Hematopoietic multipotent progenitor cell treated with erythropoietin and hydrocortisone succinate and interleukin-3 and kit ligand, for 4 days (in vitro differentiated cells): ENCODE measurements around the gene NPEPPS.

Experiments
- DNase-seq: peaks from one replicate; pipeline ENCODE4 v3.0.0-alpha.2; 2015

The NPEPPS gene

DNA sequence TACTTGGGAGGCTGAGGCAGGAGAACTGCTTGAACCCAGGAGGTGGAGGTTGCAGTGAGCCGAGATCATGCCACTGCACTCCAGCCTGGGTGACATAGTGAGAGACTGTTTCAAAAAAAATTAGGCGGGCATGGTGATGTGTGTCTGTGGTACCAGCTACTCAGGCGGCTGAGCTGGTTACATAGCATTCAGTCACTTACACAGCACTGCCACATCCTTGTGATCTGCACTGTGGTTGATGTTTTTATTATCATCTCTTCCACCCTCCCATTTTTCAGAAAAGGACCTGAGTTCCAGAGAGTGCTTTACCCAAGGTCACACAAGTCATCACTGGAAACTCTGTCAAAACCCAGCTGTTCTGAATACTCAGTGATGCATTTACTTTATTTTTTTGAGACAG, 104.0 kb downstream of the NPEPPS start:
- DNase-seq: no peak

DNA sequence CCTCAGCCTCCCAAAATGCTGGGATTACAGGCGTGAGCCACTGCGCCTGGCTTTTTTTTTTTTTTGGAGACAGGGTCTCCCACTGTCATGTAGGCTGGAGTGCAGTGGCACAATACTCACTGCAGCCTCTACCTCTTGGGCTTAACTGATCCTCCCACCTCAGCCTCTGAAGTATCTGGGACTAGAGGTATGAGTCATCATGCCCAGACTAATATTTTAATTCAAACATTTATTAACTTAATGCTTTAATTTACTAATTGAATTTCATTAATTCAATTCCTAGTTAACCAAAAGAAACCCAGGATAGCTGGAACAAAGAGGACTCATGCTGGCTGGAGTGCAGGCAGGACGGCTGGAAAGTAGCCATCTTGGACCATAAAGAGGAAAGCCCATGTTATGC, 104.8 kb downstream of the NPEPPS start:
- DNase-seq: no peak

DNA sequence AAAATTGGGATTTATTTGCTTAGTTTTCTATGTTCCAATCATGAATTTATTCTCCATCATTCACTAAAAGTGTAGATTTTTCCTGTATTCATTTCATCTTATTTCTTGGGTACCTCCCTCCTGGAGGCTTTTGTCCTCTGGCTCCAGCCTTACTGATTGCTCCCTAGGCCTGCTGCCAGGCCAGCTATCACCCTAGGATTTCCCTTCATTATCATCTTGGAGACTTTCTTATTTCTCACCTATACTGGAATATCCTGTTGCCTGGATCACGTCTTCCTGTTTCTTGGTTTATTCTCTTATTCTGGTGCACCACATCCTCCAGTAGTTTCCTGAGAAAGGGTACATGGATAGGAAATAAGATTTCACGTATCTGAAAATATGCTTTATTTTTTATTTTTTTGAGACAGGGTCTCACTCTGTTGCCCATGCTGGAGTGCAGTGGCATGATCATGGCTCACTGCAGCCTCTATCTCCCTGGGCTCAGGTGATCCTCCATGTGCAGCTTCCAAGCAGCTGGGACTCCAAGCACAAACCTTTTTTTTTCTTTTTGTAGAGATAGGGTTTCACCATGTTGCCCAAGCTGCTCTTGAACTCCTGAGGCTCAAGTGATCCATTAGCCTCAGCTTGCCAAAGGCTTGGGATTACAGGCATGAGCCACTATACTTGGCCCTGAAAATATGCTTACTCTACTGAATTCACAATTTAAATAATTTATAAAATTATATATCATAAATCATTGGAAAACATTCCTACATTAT, 105.5 kb downstream of the NPEPPS start:
- DNase-seq: no peak

DNA sequence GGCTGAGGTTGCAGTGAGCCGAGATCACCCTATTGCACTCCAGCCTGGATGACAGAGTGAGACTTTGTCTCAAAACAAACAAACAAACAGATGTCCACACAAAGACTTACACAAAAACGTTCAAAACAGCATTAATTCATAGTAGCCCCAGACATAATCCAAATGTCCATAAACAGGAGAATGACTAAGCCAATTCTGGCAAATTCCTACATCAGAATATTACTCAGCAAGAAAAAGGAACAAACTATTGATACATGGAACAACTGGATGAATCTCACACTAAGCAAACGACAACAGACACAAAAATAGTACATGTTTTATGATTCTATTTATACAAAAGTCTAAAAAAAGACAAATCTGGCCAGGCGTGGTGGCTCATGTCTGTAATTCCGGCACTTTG, 108.0 kb downstream of the NPEPPS start:
- DNase-seq: no peak

GRCh38 chr17:47640076-47640475, 109.2 kb downstream of the NPEPPS start:
- no peak for DNase-seq

GRCh38 chr17:47641202-47641601, 110.3 kb downstream of the NPEPPS start:
- no peak for DNase-seq

GRCh38 chr17:47643116-47643515, 112.2 kb downstream of the NPEPPS start:
- DNase-seq: no peak

DNA sequence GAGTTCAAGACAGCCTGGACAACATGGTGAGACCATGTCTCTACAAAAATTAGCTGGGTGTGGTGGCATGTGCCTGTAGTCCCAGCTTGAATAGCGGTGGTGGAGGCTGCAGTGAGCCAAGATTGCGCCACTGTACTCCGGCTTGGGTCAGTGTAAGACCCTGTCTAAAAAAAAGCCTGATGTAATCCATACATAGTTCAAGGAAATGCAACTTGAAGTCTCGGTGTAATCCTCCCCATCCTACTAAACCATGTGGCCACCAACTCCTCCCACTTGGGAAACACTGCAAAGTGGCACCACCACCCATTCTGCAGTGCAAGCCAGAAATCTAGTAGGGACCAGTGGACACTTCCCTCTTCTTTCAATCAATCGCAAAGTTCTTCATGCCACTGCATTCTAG, 113.4 kb downstream of the NPEPPS start:
- DNase-seq: no peak

- peak; percentile 100 for DNase-seq
Observed at GRCh38 chr17:47649153-47649971, 118.5 kb downstream of the NPEPPS start, which contains the start of gene KPNB1. TSS of gene KPNB1 (plus strand) at chr17:47649919. CDS start at chr17:47650245, 326 bp downstream.

- no peak for DNase-seq
Observed at GRCh38 chr17:47649972-47650524, 119.1 kb downstream of the NPEPPS start.

GRCh38 chr17:47650525-47651522, 119.9 kb downstream of the NPEPPS start:
- DNase-seq: peak; percentile 99

DNA sequence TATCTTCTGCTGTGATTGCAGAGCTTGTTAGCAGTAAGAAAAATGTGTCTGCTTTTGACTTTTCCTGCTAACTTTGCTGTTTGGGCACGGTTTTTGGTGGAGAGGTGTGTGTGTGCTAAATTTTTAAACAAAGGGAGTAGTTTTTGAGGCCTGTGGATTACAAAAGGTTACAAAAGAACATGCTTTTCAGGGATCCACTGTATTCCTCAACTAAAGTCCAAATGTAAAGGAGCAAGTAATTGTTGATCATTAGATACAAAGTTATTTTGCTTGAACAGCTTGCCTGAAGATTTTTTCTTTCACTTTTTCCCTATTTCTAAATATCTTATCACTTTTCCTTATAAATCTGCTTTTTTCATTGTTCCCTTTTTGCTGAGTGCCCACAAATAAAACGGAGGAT, 120.8 kb downstream of the NPEPPS start:
- DNase-seq: no peak

- DNase-seq: no peak
Observed at GRCh38 chr17:47652570-47652969, 121.7 kb downstream of the NPEPPS start.

DNA sequence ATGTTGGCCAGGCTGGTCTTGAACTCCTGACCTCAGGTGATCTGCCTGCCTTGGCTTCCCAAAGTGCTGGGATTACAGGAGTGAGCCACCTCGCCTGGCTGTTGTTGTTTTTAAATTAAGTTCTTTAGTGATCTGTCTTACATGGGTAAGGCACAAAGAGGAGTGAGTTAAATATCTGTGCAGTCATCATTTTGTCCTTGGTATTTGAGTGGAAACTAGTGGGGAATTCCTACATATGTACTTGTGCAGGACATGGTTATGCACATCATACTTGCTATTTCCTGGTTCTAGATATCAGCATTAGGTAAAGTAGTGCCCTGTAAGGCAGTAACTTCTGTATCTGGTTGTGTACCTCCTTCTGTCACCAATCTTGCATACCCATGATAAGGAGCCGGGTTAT, 122.5 kb downstream of the NPEPPS start:
- no peak for DNase-seq

DNA sequence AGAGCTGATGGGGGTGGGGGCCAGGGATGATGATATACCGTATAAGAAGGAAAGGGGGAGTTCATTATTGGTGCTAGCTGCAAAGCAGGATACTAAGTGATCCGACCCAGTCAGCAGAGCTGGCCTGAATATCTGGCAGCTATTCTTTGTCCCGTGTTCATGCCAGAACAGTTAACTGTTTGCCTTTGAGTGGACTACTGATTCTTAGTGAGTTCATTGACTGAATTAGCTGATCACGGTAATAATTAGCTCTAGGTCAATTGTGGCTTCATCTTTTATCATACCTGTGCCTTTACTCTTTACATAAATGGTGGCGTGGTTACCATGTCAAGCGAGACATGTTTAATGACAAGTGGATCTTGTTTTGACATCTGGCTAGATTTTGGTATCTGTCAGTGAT, 124.1 kb downstream of the NPEPPS start:
- DNase-seq: no peak

GRCh38 chr17:47660064-47660492, 129.2 kb downstream of the NPEPPS start:
- DNase-seq: peak; percentile 36

GRCh38 chr17:47663912-47664623, 133.2 kb downstream of the NPEPPS start:
- DNase-seq: peak; percentile 80

GRCh38 chr17:47664624-47664941, 133.7 kb downstream of the NPEPPS start:
- no peak for DNase-seq

DNA sequence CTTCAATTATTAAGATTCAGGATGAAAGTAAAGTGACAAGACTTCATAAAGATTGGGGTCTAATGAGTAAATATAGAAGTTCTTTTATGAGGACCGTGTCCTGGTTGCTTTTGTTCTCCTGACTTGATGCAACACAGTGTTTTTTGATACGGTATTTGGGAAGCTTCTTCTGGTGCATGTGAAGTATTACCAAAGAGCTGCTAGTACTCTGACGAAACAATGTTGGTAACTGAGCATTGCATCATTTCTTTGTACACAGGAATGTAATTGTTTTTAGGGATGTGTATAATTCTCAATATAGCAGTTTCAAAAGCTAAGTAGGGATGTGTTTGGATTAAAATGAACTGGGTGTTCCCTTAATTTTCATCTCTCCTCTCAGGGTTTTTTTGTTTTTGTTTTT, 134.7 kb downstream of the NPEPPS start:
- peak; percentile 44 for DNase-seq

GRCh38 chr17:47669081-47669480, 138.2 kb downstream of the NPEPPS start:
- no peak for DNase-seq

DNA sequence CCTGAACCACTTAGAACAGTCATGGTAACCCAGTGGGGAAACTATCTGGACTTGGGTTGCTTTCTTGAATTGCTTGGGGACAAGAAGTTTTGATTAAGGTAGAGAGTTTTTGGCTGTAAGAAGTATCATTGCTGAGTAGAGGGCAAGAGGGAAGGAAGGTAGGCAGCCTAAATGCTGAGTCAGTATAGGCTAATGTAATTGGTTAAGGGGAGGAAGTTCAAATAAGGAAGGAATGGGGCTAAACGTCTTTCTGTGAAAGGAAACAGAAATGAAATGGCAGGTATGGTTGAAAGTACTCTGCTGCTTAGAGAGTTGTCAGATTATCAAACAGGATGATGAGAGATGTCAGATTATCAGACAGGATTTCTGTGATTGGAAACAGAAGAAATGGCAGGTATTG, 139.2 kb downstream of the NPEPPS start:
- DNase-seq: peak; percentile 59
